Body of pancreas (tissue), 4 donors: ENCODE measurements around the gene CLIP2. TPM values are rescaled to one million over a fixed set of nuclear protein-coding genes. Genes with fewer than 3 reads are reported as not detected.
"Not testable (repeated sequence)": the region's sequence is repeated elsewhere in the genome, so short reads cannot be mapped to it uniquely, and the experiment has no call there.

Source experiments
- ATAC-seq: fragments of 150-250 bp; one replicate; pipeline ENCODE4 v1.9.1; 2016
- DNase-seq, 4 donors: peaks; one replicate each; pipeline ENCODE4 v3.0.0-alpha.2; 2019
- H3K27ac ChIP-seq, 4 donors: fragments of 200-600 bp; sonication (generic); 1 replicate in 3 of 4; 2 replicates in 1 of 4; pipeline versions ENCODE4 v1.5.1 to v1.6.1; 2016 to 2019; ENCODE audit warnings: mild to moderate bottlenecking in 1 of 4, mixed read lengths in 1 of 4, moderate library complexity in 1 of 4
- H3K27me3 ChIP-seq, 2 donors: fragments of 200-600 bp; sonication (generic); one replicate each; pipeline ENCODE4 v1.6.0; 2016; ENCODE audit warnings: mild to moderate bottlenecking in 1 of 2
- H3K36me3 ChIP-seq, 2 donors: fragments of 200-600 bp; sonication (generic); replicated peaks in 1 of 2; 2 replicates each; pipeline ENCODE4 v1.5.1; 2016; ENCODE audit warnings: low read depth in 2 of 2; ENCODE audit not compliant: insufficient read depth in 1 of 2
- H3K4me1 ChIP-seq: fragments of 200-600 bp; sonication (generic); one replicate; pipeline ENCODE4 v1.6.0; 2016
- H3K4me3 ChIP-seq, 2 donors: fragments of 200-600 bp; sonication (generic); 1 replicate in 1 of 2; 2 replicates in 1 of 2; pipeline ENCODE4 v1.5.1; 2016 to 2019
- H3K9me3 ChIP-seq, 3 donors: fragments of 200-600 bp; sonication (generic); 1 replicate in 2 of 3; 2 replicates in 1 of 3; pipeline ENCODE4 v1.5.1; 2016
- POLR2A ChIP-seq, 3 donors: fragments of 450-650 bp; IDR thresholded peaks; one replicate each; pipeline ENCODE4 v1.6.1; 2016; ENCODE audit warnings: antibody characterized with exemption in 3 of 3, mild to moderate bottlenecking in 2 of 3
- WGBS, 2 donors: methylation state at CpG; one replicate each; pipeline ENCODE4 v1.1.5; 2017; 5-methylcytosine and 5-hydroxymethylcytosine counted together
- intact Hi-C: fragments of 100-400 bp; cut with DNase I; formaldehyde crosslinking; loops from one replicate; pipeline ENCODE4 v1.15.1; 2023
- total RNA-seq, 2 donors: library from RNA; depleted of rRNA; stranded (reverse); fragments of >200 nt; gene quantifications; one replicate each; pipeline ENCODE4 v1.1.0, GENCODE V29; 2016
- TF ChIP-seq, protein P1 (sequence below), 7 experiments: fragments of 450-650 bp in 4 of 7; fragments of 200-600 bp in 3 of 7; sonication (generic) in 3 of 7; IDR thresholded peaks; one replicate each; pipeline ENCODE4 v1.5.1; 2016 to 2019; ENCODE audit warnings: antibody characterized with exemption in 7 of 7

The CLIP2 gene
- total RNA-seq, 2 donors from 2014 or later = 31.6 to 120 TPM

DNA sequence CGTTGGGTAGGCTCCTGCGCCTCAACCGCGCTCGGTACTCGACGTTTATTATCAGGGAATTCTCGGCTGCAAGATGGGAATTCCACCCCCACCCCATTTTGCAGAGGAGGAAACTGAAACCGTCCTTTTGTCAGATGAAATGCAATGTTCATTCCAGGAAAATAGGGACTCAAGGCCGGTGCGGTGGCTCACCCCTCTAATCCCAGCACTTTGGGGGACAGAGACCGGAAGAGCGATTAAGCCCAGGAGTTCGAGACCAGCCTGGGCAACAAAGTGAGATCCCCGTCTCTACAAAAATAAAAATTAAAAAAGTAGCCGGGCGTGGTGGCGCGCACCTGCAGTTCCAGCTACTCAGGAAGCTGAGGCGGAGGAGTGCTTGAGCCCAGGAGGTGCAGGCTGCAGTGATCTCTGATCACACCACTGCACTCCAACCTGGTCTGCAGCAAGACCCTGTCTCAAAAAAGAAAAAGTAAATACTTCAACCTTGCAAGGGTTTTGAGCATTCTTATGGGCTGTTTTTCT, 34.3 kb upstream of the CLIP2 start:
- ATAC-seq (no peak), DNase-seq (no peak)
- no peaks in the 10 kb centered on the region for H3K27me3 ChIP-seq
- no peak for TF ChIP-seq POLR2A (IDR thresholded peaks at IDR 0.05)
- TF ChIP-seq, protein P1, sequence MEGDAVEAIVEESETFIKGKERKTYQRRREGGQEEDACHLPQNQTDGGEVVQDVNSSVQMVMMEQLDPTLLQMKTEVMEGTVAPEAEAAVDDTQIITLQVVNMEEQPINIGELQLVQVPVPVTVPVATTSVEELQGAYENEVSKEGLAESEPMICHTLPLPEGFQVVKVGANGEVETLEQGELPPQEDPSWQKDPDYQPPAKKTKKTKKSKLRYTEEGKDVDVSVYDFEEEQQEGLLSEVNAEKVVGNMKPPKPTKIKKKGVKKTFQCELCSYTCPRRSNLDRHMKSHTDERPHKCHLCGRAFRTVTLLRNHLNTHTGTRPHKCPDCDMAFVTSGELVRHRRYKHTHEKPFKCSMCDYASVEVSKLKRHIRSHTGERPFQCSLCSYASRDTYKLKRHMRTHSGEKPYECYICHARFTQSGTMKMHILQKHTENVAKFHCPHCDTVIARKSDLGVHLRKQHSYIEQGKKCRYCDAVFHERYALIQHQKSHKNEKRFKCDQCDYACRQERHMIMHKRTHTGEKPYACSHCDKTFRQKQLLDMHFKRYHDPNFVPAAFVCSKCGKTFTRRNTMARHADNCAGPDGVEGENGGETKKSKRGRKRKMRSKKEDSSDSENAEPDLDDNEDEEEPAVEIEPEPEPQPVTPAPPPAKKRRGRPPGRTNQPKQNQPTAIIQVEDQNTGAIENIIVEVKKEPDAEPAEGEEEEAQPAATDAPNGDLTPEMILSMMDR (IDR thresholded peaks at IDR 0.05) = no peak
- H3K27ac ChIP-seq = peak overlapping the region; percentile 79 to 98 (median 94)
- H3K9me3 ChIP-seq = no peaks in the 10 kb centered on the region
- intact Hi-C loops = no loop called here
- whole genome bisulfite sequencing, 2 donors = 11 to 14% methylated on average over 20 of the region's 20 CpGs
- peaks cover 0 to 9% of the 10 kb centered on the region in 2 donors for H3K36me3 ChIP-seq
- peaks cover 14% of the 10 kb centered on the region for H3K4me1 ChIP-seq
- peak overlapping the region; percentile 67 to 68 for H3K4me3 ChIP-seq

DNA sequence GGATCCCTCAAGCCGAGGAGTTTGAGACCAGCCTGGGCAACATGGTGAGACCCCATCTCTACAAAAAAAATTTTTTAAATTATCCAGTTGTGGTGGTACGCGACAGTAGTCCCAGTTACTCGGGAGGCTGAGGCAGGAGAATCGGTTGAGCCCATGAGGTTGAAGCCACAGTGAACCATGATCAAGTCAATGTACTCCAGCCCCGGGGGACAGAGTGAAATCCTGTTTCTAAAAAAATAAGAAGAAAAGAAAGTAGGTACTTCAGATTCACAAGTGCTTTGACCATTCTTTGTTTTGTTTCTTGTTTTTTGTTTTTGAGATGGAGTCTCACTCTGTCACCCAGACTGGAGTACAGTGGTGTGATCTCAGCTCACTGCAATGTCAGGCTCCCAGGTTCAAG, 33.7 kb upstream of the CLIP2 start:
- H3K4me3 ChIP-seq, H3K27me3 ChIP-seq, H3K36me3 ChIP-seq, H3K9me3 ChIP-seq, intact Hi-C loops, DNase-seq, ATAC-seq: not testable (repeated sequence)
- 90 to 91% methylated on average over 6 of the region's 6 CpGs for WGBS, 2 donors
- Histone ChIP-seq H3K27ac (peak overlapping the region in 2 of 4 donors; percentile 98), H3K4me1 (peaks cover 14% of the 10 kb centered on the region)

DNA sequence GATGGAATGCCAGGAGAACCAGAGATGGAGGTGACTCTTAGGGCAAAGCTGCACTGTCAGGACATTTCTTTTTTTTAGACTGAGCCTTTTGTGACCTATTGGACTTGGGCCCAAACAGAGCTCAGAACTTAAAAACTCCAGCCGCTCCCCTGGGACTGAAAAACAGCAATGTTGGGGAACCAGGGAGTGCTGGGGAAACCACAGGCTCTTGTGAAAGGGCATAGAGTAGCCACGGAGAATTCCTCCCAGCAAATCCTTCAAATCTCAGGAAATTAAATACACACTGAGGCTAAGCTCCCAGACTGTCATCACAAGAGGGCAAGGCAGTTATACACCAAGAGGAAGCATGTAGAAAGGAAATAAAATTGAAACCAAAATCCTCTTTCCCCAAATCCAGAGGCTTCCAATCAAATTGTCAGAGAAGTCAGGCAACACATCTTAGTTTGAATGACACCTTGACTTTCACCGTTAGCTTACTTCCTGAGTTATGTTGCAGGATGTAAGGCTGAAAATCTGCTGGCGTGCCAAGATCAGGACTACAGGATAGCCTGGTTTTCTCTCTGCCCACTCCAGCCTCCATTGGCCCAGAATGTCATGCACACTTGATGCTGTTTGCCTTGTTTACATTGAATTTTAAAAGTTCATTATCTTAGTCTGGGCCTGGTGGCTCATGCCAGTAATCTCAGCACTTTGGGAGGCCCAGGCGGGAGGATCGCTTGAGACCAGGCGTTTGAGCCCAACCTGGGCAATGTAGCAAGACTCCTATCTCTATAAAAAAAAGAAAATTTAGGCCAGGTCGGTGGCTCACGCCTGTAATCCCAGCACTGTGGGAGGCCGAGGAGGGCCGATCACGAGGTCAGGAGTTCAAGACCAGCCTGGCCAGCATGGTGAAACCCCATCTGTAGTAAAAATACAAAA, 32.5 kb upstream of the CLIP2 start:
- no peaks in the 10 kb centered on the region for H3K27me3 ChIP-seq
- TF ChIP-seq, protein P1 (IDR thresholded peaks at IDR 0.05) = no peak
- no peak for TF ChIP-seq POLR2A (IDR thresholded peaks at IDR 0.05)
- WGBS, 2 donors = 77 to 79% methylated on average over 12 of the region's 12 CpGs
- H3K4me3 ChIP-seq = no peak overlapping the region
- peaks cover 14% of the 10 kb centered on the region for H3K4me1 ChIP-seq
- intact Hi-C loops = no loop called here
- H3K9me3 ChIP-seq = no peaks in the 10 kb centered on the region
- no peak for ATAC-seq
- H3K27ac ChIP-seq = peak overlapping the region in 1 of 4 donors; percentile 28
- H3K36me3 ChIP-seq = no peaks in the 10 kb centered on the region
- peak in 2 of 4 donors; percentile 28 to 42 for DNase-seq

DNA sequence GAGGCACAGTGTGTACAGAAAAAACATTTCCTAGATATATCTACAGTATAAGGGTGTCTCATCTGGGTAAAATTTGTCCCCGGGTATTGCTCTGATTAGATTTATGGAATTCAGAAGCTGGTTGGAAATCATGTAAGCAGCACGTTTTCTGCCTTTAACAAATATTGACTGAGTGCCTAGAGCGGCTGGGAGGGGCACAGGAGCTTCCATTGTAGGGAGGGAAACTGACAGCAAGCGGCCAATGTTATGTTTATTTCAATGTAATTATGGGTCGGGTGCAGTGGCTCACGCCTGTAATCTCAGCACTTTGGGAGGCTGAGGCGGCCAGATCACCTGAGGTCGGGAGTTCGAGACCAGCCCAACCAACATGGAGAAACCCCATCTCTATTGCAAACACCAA, 30.6 kb upstream of the CLIP2 start:
- no peaks in the 10 kb centered on the region for H3K9me3 ChIP-seq
- H3K27ac ChIP-seq = no peak overlapping the region
- no peak for TF ChIP-seq POLR2A (IDR thresholded peaks at IDR 0.05)
- TF ChIP-seq, protein P1 (IDR thresholded peaks at IDR 0.05) = no peak
- intact Hi-C loops = no loop called here
- peaks cover 6% of the 10 kb centered on the region for H3K4me1 ChIP-seq
- no peak for ATAC-seq
- H3K4me3 ChIP-seq = no peak overlapping the region
- H3K36me3 ChIP-seq = no peaks in the 10 kb centered on the region
- no peak for DNase-seq
- 43 to 44% methylated on average over 9 of the region's 9 CpGs for WGBS, 2 donors
- no peaks in the 10 kb centered on the region for H3K27me3 ChIP-seq

DNA sequence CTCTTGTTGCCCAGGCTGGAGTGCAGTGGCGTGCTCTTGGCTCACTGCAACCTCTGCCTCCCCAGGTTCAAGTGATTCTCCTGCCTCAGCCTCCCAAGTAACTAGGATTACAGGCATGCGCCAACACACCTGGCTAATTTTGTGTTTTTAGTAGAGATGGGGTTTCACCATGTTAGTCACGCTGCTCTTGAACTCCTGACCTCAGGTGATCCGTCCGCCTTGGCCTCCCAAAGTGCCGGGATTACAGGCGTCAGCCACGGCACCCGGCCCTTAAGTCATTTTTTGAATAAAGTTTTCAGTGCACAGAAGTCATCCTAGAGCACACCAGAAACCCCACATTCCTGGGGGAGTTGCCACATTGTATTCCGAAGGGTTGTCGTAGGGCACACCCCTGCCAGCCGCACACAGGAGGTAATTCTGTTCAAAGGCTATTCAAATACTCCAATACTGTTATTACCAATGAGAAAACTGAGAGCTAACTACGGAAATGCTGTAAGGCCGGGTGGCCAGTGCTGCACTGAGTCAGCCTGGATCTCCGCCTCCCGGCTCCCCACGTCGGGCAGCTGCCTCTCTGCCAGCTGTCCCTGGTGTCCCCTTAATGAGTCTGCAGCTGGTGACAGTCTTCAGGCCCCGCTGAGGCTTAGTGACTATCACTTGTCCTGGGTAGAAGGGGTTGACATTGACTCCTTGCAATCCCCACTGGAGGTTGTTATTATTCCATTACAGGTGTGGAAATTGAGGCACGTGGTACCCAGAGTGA, 26.4 kb upstream of the CLIP2 start:
- Histone ChIP-seq H3K4me1 (no peaks in the 10 kb centered on the region), H3K36me3 (no peaks in the 10 kb centered on the region), H3K27ac (no peak overlapping the region), H3K27me3 (no peaks in the 10 kb centered on the region), H3K9me3 (no peaks in the 10 kb centered on the region), H3K4me3 (no peak overlapping the region)
- intact Hi-C loops = no loop called here
- DNase-seq (no peak), ATAC-seq (no peak)
- TF ChIP-seq, protein P1 (IDR thresholded peaks at IDR 0.05) = no peak
- TF ChIP-seq POLR2A (IDR thresholded peaks at IDR 0.05) = no peak
- 83 to 85% methylated on average over 9 to 20 of the region's 20 CpGs for WGBS, 2 donors
